ENCODE data around the gene GRIN1.

GRCh38 chr9:137136261-137136880 is 2.6 kb upstream of the GRIN1 start:
- no peak for TF ChIP-seq EZH2 (IDR thresholded peaks at IDR 0.05)
- TF ChIP-seq, protein P1, sequence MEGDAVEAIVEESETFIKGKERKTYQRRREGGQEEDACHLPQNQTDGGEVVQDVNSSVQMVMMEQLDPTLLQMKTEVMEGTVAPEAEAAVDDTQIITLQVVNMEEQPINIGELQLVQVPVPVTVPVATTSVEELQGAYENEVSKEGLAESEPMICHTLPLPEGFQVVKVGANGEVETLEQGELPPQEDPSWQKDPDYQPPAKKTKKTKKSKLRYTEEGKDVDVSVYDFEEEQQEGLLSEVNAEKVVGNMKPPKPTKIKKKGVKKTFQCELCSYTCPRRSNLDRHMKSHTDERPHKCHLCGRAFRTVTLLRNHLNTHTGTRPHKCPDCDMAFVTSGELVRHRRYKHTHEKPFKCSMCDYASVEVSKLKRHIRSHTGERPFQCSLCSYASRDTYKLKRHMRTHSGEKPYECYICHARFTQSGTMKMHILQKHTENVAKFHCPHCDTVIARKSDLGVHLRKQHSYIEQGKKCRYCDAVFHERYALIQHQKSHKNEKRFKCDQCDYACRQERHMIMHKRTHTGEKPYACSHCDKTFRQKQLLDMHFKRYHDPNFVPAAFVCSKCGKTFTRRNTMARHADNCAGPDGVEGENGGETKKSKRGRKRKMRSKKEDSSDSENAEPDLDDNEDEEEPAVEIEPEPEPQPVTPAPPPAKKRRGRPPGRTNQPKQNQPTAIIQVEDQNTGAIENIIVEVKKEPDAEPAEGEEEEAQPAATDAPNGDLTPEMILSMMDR (IDR thresholded peaks at IDR 0.05), result no peak
- no peak for TF ChIP-seq EZH2phosphoT487 (IDR thresholded peaks at IDR 0.05)
